A549 (cell line): ENCODE data around the gene PTPRN2.

Experiments
- CTCF ChIP-seq: fragments of >200 bp; sonication (Bioruptor Twin); formaldehyde crosslinking; IDR thresholded peaks from 3 replicates; pipeline ENCODE4 v1.5.1; 2016
- POLR2A ChIP-seq: IDR thresholded peaks from 2 replicates; pipeline ENCODE4 v1.6.1; 2012; ENCODE audit warnings: mild to moderate bottlenecking, low read length

GRCh38 chr7:158497627-158498026, 90.0 kb downstream of the PTPRN2 start:
- no peak for TF ChIP-seq CTCF
- TF ChIP-seq POLR2A: no peak
